Peyer's patch (tissue), 4 donors: ENCODE results near the gene RUNX1. TPM values are rescaled to one million over a fixed set of nuclear protein-coding genes. Genes with fewer than 3 reads are reported as not detected.

ENCODE experiments used
- DNase-seq, 3 donors: peaks; one replicate each; pipeline ENCODE4 v3.0.0-alpha.2; 2017 to 2019
- H3K27ac ChIP-seq, 4 donors: fragments of 200-600 bp; sonication (generic); one replicate each; pipeline ENCODE4 v1.5.1; 2016 to 2019
- H3K27me3 ChIP-seq, 2 donors: fragments of 200-600 bp; sonication (generic); one replicate each; pipeline ENCODE4 v1.5.1; 2019
- H3K36me3 ChIP-seq, 3 donors: fragments of 200-600 bp; sonication (generic); one replicate each; pipeline ENCODE4 v1.5.1; 2016 to 2019
- H3K4me1 ChIP-seq, 4 donors: fragments of 200-600 bp; sonication (generic); one replicate each; pipeline ENCODE4 v1.5.1; 2016 to 2019
- H3K4me3 ChIP-seq, 4 donors: fragments of 200-600 bp; sonication (generic); 1 replicate in 3 of 4; 2 replicates in 1 of 4; pipeline ENCODE4 v1.5.1; 2016 to 2019; ENCODE audit warnings: mild to moderate bottlenecking in 1 of 4
- H3K9me3 ChIP-seq, 4 donors: fragments of 200-600 bp; sonication (generic); one replicate each; pipeline ENCODE4 v1.5.1; 2016 to 2019; ENCODE audit warnings: mild to moderate bottlenecking in 1 of 4
- CTCF ChIP-seq, 6 experiments: fragments of 450-650 bp in 4 of 6; fragments of 200-600 bp in 2 of 6; sonication (generic) in 1 of 6; IDR thresholded peaks; one replicate each; pipeline ENCODE4 v1.5.1; 2017 to 2019; ENCODE audit warnings: antibody characterized with exemption in 6 of 6, mild to moderate bottlenecking in 3 of 6, moderate library complexity in 1 of 6
- POLR2A ChIP-seq, 2 donors: fragments of 450-650 bp; IDR thresholded peaks; one replicate each; pipeline ENCODE4 v1.5.1; 2017; ENCODE audit warnings: antibody characterized with exemption in 2 of 2, mild to moderate bottlenecking in 2 of 2, moderate library complexity in 2 of 2
- total RNA-seq, 4 donors: library from RNA; depleted of rRNA; stranded (reverse); fragments of >200 nt; gene quantifications; one replicate each; pipeline ENCODE4 v1.1.0, GENCODE V29; 2016

RUNX1 gene
- total RNA-seq, 4 donors from 2014 or later: 15.1 to 80.9 (median 24.1) TPM

DNA sequence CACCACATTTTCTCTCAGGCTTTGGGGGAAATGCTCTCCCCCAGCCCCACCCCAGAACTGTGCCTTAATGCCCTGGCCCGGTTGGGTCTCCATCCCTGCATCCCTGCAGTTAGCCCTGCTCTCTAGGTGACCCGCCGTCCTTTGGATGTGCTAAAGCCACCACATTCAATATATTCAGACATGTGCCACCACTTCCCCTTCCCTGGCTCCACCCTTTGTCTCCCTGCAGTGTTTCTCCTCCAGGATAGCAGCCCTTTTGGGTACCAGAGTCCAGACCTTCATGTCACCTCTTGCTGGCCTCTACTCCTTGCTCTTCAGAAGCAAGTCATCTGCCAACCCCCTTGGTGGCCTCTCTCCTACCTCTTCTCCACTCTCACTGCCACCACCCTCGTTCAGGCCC, 41.8 kb downstream of the RUNX1 start:
- no peaks in the 10 kb centered on the region for H3K36me3 ChIP-seq
- no peaks in the 10 kb centered on the region for H3K9me3 ChIP-seq
- no peaks in the 10 kb centered on the region for H3K27me3 ChIP-seq
- no peak overlapping the region for H3K4me3 ChIP-seq
- no peak for DNase-seq
- peaks cover 0 to 2% (median 0%) of the 10 kb centered on the region in 4 donors for H3K4me1 ChIP-seq
- no peak overlapping the region for H3K27ac ChIP-seq
- TF ChIP-seq POLR2A (IDR thresholded peaks at IDR 0.05) (no peak), CTCF (IDR thresholded peaks at IDR 0.05) (no peak)

DNA sequence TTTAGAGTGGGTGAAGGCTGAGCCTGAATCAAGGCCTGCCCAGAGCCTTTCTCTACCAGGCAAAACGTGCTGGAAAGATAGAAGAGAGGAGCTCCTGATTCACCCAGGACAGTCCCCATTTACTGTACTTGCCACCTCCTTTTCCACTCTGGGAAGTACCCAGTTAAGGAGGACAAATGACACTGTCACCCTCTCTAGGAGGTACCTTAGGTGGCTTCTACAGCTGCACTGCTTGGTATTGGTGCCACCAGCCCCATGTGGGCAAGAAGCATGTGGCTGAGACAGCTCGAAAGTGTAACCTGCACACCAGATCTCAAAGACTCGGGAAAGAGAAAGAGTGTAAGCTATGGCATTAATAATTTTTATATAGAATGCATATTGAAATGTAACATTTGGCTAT, 42.3 kb downstream of the RUNX1 start:
- TF ChIP-seq CTCF (IDR thresholded peaks at IDR 0.05): no peak
- no peak for TF ChIP-seq POLR2A (IDR thresholded peaks at IDR 0.05)
- H3K4me3 ChIP-seq: no peak overlapping the region
- no peaks in the 10 kb centered on the region for H3K9me3 ChIP-seq
- no peaks in the 10 kb centered on the region for H3K27me3 ChIP-seq
- no peak overlapping the region for H3K27ac ChIP-seq
- H3K36me3 ChIP-seq: no peaks in the 10 kb centered on the region
- peaks cover 0 to 2% (median 0%) of the 10 kb centered on the region in 4 donors for H3K4me1 ChIP-seq
- no peak for DNase-seq

GRCh38 chr21:35006248-35006647, 42.9 kb downstream of the RUNX1 start:
- DNase-seq: no peak
- Histone ChIP-seq H3K4me1 (peaks cover 0 to 2% (median 0%) of the 10 kb centered on the region in 4 donors), H3K27ac (no peak overlapping the region), H3K27me3 (no peaks in the 10 kb centered on the region), H3K4me3 (no peak overlapping the region), H3K9me3 (no peaks in the 10 kb centered on the region), H3K36me3 (no peaks in the 10 kb centered on the region)
- no peak for TF ChIP-seq POLR2A (IDR thresholded peaks at IDR 0.05)
- TF ChIP-seq CTCF (IDR thresholded peaks at IDR 0.05): no peak

DNA sequence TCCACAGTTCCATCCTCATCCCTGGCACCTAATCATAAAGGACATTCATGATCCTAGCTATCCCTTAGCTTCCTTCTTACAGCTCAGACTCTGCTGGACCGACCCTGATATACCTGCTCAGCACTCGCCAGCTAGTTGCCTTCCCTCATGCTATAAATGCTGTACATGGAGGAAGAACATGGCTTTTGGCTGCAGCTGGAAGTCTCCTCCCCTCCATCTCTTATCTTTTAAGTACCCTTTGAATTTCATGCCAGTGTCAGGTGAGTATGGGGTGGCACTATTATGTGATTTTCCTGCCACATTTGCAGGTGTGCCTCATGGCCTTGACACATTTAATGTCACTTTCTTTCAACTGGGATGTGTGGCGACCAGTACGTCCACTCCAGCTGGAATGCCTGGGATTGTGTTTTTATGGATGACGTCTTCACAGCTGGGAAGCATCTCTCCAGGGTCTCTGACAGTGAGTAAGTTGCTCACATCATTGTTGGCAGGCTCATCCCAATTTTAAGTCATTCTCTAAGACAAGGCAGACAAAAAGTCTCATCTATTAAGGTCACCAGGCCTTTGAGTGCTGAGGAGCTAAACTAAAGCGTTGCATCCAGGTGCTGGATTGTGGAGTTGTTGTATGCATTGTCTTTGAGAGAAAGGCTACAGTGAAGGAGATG, 43.4 kb downstream of the RUNX1 start:
- peaks cover 0 to 2% (median 0%) of the 10 kb centered on the region in 4 donors for H3K4me1 ChIP-seq
- no peak for DNase-seq
- no peak for TF ChIP-seq POLR2A (IDR thresholded peaks at IDR 0.05)
- TF ChIP-seq CTCF (IDR thresholded peaks at IDR 0.05): no peak

GRCh38 chr21:35005077-35005476, 44.0 kb downstream of the RUNX1 start:
- TF ChIP-seq CTCF (IDR thresholded peaks at IDR 0.05) (no peak), POLR2A (IDR thresholded peaks at IDR 0.05) (no peak)
- H3K27ac ChIP-seq: no peak overlapping the region

More for the DNA sequence above, 43.4 kb downstream of the RUNX1 start:
- no peaks in the 10 kb centered on the region for H3K27me3 ChIP-seq
- no peaks in the 10 kb centered on the region for H3K36me3 ChIP-seq
- no peak overlapping the region for H3K4me3 ChIP-seq
- no peaks in the 10 kb centered on the region for H3K9me3 ChIP-seq
- no peak overlapping the region for H3K27ac ChIP-seq

More at GRCh38 chr21:35005077-35005476, 44.0 kb downstream of the RUNX1 start:
- Histone ChIP-seq H3K27me3 (no peaks in the 10 kb centered on the region), H3K36me3 (no peaks in the 10 kb centered on the region), H3K4me1 (peaks cover 0 to 2% (median 0%) of the 10 kb centered on the region in 4 donors), H3K9me3 (no peaks in the 10 kb centered on the region), H3K4me3 (no peak overlapping the region)
- DNase-seq: no peak
